GM21515 (cell line): ENCODE results near the gene CMKLR1.

Source experiments
- ATAC-seq: cut with Tn5 transposase; IDR thresholded peaks from one replicate; pipeline ENCODE4 v1.9.1; 2021; ENCODE audit not compliant: unreplicated experiment

Gene CMKLR1

GRCh38 chr12:108317308-108318234 lies 21.5 kb downstream of the CMKLR1 start:
- ATAC-seq: no peak

- no peak for ATAC-seq
Measured at GRCh38 chr12:108316176-108317086, 22.7 kb downstream of the CMKLR1 start.

- ATAC-seq: no peak
Measured at GRCh38 chr12:108315486-108316105, 23.5 kb downstream of the CMKLR1 start.

GRCh38 chr12:108313606-108314351 lies 25.3 kb downstream of the CMKLR1 start:
- no peak for ATAC-seq

- ATAC-seq: no peak
Measured at GRCh38 chr12:108313241-108313605, 25.9 kb downstream of the CMKLR1 start.

GRCh38 chr12:108312693-108313189 lies 26.4 kb downstream of the CMKLR1 start:
- ATAC-seq: no peak

GRCh38 chr12:108312073-108312659 lies 26.9 kb downstream of the CMKLR1 start:
- ATAC-seq: no peak

- no peak for ATAC-seq
Measured at GRCh38 chr12:108311605-108312004, 27.5 kb downstream of the CMKLR1 start.

GRCh38 chr12:108310489-108310888 lies 28.6 kb downstream of the CMKLR1 start:
- ATAC-seq: no peak

GRCh38 chr12:108309674-108310312 lies 29.3 kb downstream of the CMKLR1 start:
- ATAC-seq: no peak

GRCh38 chr12:108308395-108309085 lies 30.6 kb downstream of the CMKLR1 start:
- ATAC-seq: no peak

- no peak for ATAC-seq
Measured at GRCh38 chr12:108307006-108307405, 32.1 kb downstream of the CMKLR1 start.

- no peak for ATAC-seq
Measured at GRCh38 chr12:108306506-108306905, 32.6 kb downstream of the CMKLR1 start.

- ATAC-seq: no peak
Measured at GRCh38 chr12:108305991-108306501, 33.1 kb downstream of the CMKLR1 start.

GRCh38 chr12:108305520-108305919 lies 33.6 kb downstream of the CMKLR1 start:
- no peak for ATAC-seq

GRCh38 chr12:108304633-108305032 lies 34.5 kb downstream of the CMKLR1 start:
- no peak for ATAC-seq

- ATAC-seq: no peak
Measured at GRCh38 chr12:108303703-108304102, 35.4 kb downstream of the CMKLR1 start.

GRCh38 chr12:108302403-108303311 lies 36.5 kb downstream of the CMKLR1 start:
- ATAC-seq: no peak
